ENCODE data around the gene CWF19L2.

DNA sequence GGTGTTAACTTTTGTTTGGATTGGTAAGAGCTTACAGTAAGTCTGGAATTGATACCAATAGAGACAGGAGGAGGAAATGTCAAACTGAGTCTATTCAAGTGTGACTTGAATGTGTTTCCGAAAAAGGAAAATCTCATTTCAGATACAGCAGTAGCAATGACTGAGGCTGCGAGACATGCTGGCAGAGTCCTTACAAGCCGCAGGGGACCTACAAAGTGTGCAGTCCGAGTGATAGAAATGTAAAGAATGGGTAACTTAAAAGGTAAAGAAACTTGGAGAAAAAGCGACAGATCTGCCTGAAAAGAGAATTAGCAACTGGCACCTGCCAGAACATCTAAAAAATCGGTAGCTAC, 444 bp downstream of the CWF19L2 start:
- TF ChIP-seq, protein P1, sequence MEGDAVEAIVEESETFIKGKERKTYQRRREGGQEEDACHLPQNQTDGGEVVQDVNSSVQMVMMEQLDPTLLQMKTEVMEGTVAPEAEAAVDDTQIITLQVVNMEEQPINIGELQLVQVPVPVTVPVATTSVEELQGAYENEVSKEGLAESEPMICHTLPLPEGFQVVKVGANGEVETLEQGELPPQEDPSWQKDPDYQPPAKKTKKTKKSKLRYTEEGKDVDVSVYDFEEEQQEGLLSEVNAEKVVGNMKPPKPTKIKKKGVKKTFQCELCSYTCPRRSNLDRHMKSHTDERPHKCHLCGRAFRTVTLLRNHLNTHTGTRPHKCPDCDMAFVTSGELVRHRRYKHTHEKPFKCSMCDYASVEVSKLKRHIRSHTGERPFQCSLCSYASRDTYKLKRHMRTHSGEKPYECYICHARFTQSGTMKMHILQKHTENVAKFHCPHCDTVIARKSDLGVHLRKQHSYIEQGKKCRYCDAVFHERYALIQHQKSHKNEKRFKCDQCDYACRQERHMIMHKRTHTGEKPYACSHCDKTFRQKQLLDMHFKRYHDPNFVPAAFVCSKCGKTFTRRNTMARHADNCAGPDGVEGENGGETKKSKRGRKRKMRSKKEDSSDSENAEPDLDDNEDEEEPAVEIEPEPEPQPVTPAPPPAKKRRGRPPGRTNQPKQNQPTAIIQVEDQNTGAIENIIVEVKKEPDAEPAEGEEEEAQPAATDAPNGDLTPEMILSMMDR (IDR thresholded peaks at IDR 0.05) = no peak
- no peak for TF ChIP-seq POLR2A (IDR thresholded peaks at IDR 0.05)

Data from transverse colon (tissue), 3 donors.